Heart right ventricle (tissue), 16 donors: Measurements from ENCODE around the gene CDH13. TPM values are rescaled to one million over a fixed set of nuclear protein-coding genes. Genes with fewer than 3 reads are reported as not detected.

Experiments
- ATAC-seq, 8 donors: fragments of 200-7000 bp; cut with Tn5 transposase; one replicate each; pipeline ENCODE4 v1.9.1; 2020; ENCODE audit warnings: mild to moderate bottlenecking in 8 of 8, moderate library complexity in 8 of 8, moderate number of reproducible peaks in 1 of 8
- DNase-seq, 2 donors: peaks; one replicate each; pipeline ENCODE4 v3.0.0-alpha.2; 2020
- H3K27ac ChIP-seq, 10 donors: fragments of 200-600 bp; sonication (generic) in 2 of 10; one replicate each; pipeline versions ENCODE4 v1.5.0 to v1.8.0; 2020 to 2022; ENCODE audit warnings: mild to moderate bottlenecking in 3 of 10
- H3K27me3 ChIP-seq, 7 donors: fragments of 200-600 bp; one replicate each; pipeline ENCODE4 v1.8.0; 2021 to 2022; ENCODE audit warnings: mild to moderate bottlenecking in 2 of 7
- H3K36me3 ChIP-seq, 9 donors: fragments of 200-600 bp; sonication (generic) in 1 of 9; one replicate each; pipeline versions ENCODE4 v1.5.0 to v1.8.0; 2020 to 2022; ENCODE audit warnings: mild to moderate bottlenecking in 2 of 9
- H3K4me1 ChIP-seq, 9 donors: fragments of 200-600 bp; sonication (generic) in 1 of 9; one replicate each; pipeline versions ENCODE4 v1.5.0 to v1.8.0; 2020 to 2022; ENCODE audit warnings: mild to moderate bottlenecking in 4 of 9
- H3K4me3 ChIP-seq, 10 donors: fragments of 200-600 bp; sonication (generic) in 2 of 10; one replicate each; pipeline versions ENCODE4 v1.5.0 to v1.8.0; 2020 to 2022; ENCODE audit warnings: mild to moderate bottlenecking in 7 of 10, moderate library complexity in 2 of 10
- H3K9me3 ChIP-seq, 11 donors: fragments of 200-600 bp in 10 of 11; sonication (generic) in 2 of 11; one replicate each; pipeline versions ENCODE4 v1.5.0 to v1.8.0; 2013 to 2022; ENCODE audit warnings: mild to moderate bottlenecking in 2 of 11, control low read depth in 1 of 11, moderate library complexity in 1 of 11
- CTCF ChIP-seq, 9 donors: fragments of 200-600 bp; sonication (generic) in 2 of 9; IDR thresholded peaks; one replicate each; pipeline versions ENCODE4 v1.5.0 to v1.8.0; 2021 to 2022; ENCODE audit warnings: antibody characterized with exemption in 9 of 9, mild to moderate bottlenecking in 5 of 9, moderate library complexity in 1 of 9
- WGBS, 2 donors: extraction: QIAGEN DNeasy Blood & Tissue Kit; methylation state at CpG; one replicate each; pipeline ENCODE4 v1.1.7; 2013; ENCODE audit warnings: inconsistent platforms in 1 of 2; 5-methylcytosine and 5-hydroxymethylcytosine counted together
- intact Hi-C, 10 donors: fragments of 100-400 bp; cut with DNase I; formaldehyde crosslinking; loops; one replicate each; pipeline versions ENCODE4 v1.11.1 to v1.14.2; 2022
- polyA plus RNA-seq, 2 donors: library from polyadenylated mRNA; stranded (reverse); fragments of 200-250 nt; gene quantifications; one replicate each; pipeline ENCODE4 v1.2.3, GENCODE V29; 2013
- total RNA-seq, 10 donors: library from RNA; stranded (reverse); fragmentation: NEBNext Ultra II Directional in 3 of 10; extraction: Animal tissue kit (Norgen Biotek cat#: 25700) in 3 of 10; gene quantifications; one replicate each; pipeline versions ENCODE4 v1.2.1 to v1.2.4, GENCODE V29; 2021 to 2023
- donor health status: Arrhythmogenic right ventricular cardiomyopathy.
- donor health status: ischemic (EF 13 %, LVEDD 7.1; RV severe dilation, severe dysfunction).
- donor health status: healthy with polysubstance abuse.
- donor health status: DM: no; HTN: yes; CAD: no.
- donor health status: DM: no; HTN: no; CAD: no.
- donor health status: ischemic (EF 25% LVEDD 6.9; RV normal size, moderate dysfunction).
- donor health status: ischemic (EF 25% LVEDD 5.7; RV mildly dilated, moderate dysfunction).
- donor health status: healthy.
- donor health status: DM: yes; HTN: yes; CAD: no.
- donor health status: Ischemic cardiomyopathy.
- donor health status: ischemic (EF 35%, LVEDD 5.7; RV mildly dilated, moderate dysfunction).
- donor health status: nonischemic (EF 11% LVEDD 7.7; RV severe dilation, severe dysfunction).
- donor health status: DM: yes; HTN: yes; CAD: no.
- donor health status: PGD.
- donor health status: ischemic (EF 29% LVEDD 5.4; RV normal size, mild dysfunction).
- donor health status: nonischemic (EF 23%, LVEDD 6.1; RV moderate dilation, normal function).

Gene CDH13
- total and polyA plus RNA-seq, 12 donors = 15.5 to 221 (median 168) TPM

DNA sequence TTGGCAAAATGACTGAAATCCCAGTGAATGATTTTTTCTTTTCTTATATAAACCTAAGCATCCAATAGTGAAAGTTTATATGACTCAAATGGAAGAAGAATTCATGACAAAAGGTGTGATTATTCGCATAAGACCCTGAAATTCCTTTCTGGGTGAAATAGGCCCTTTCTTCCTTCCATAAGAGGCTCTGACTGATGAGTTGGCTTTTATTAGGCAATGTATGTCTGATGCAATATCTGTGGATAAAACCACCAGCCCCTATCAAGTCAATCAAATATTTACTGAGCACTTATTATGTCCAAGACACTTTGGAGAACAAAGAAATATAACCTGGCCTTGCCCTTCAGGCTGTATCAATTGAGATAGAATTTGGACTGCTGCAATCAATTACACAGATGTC lies 316.6 kb downstream of the CDH13 start:
- Histone ChIP-seq H3K27me3 (no peaks in the 10 kb centered on the region), H3K4me1 (peaks cover 0 to 20% (median 15%) of the 10 kb centered on the region in 9 donors), H3K36me3 (no peaks in the 10 kb centered on the region), H3K4me3 (no peak overlapping the region), H3K9me3 (no peaks in the 10 kb centered on the region), H3K27ac (no peak overlapping the region)
- ATAC-seq (no peak), DNase-seq (no peak)
- intact Hi-C loops = no loop called here
- WGBS, 2 donors = 90 to 97% methylated on average over 1 of the region's 1 CpG
- no peak for TF ChIP-seq CTCF (IDR thresholded peaks at IDR 0.05)

GRCh38 chr16:82945420-82946101 lies 318.8 kb downstream of the CDH13 start:
- H3K4me1 ChIP-seq = peaks cover 0 to 23% (median 16%) of the 10 kb centered on the region in 9 donors
- intact Hi-C loops = no loop called here
- H3K27me3 ChIP-seq = no peaks in the 10 kb centered on the region
- DNase-seq = no peak
- peak overlapping the region in 1 of 10 donors; percentile 17 for H3K27ac ChIP-seq
- peak in 2 of 8 donors; percentile 48 to 58 for ATAC-seq
- no peaks in the 10 kb centered on the region for H3K36me3 ChIP-seq
- TF ChIP-seq CTCF (IDR thresholded peaks at IDR 0.05) = no peak
- WGBS, 2 donors = 79 to 83% methylated on average over 12 of the region's 12 CpGs
- H3K4me3 ChIP-seq = no peak overlapping the region
- no peaks in the 10 kb centered on the region for H3K9me3 ChIP-seq

GRCh38 chr16:82947698-82948097 lies 320.9 kb downstream of the CDH13 start:
- no peak for DNase-seq
- intact Hi-C loops = no loop called here
- no peaks in the 10 kb centered on the region for H3K27me3 ChIP-seq
- no peak overlapping the region for H3K27ac ChIP-seq
- no peak overlapping the region for H3K4me3 ChIP-seq
- H3K4me1 ChIP-seq = peaks cover 0 to 23% (median 16%) of the 10 kb centered on the region in 9 donors
- H3K9me3 ChIP-seq = no peaks in the 10 kb centered on the region
- no peak for TF ChIP-seq CTCF (IDR thresholded peaks at IDR 0.05)
- H3K36me3 ChIP-seq = no peaks in the 10 kb centered on the region
- no peak for ATAC-seq

DNA sequence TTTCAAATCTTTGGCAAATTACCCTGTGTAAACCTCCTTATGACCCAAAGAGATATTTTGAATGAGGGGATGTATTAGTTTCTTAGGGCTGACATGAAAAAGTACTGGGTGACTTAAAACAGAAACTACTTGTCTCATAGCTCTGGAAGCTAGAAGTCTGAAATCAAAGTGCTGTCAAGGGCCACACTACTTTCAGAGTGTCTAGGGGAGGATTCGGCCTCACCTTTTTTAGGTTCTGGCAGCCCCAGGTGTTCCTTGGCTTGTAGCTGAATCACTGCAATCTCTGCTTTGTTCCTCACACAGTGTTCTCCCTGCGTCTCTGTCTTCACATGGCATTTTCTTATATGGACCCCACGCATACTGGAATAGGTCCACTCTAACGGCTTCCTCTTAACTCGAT lies 322.2 kb downstream of the CDH13 start:
- WGBS, 2 donors = 87 to 90% methylated on average over 5 of the region's 5 CpGs

More for the DNA sequence above, 322.2 kb downstream of the CDH13 start:
- intact Hi-C loops = no loop called here
- Histone ChIP-seq H3K9me3 (no peaks in the 10 kb centered on the region), H3K4me1 (peaks cover 0 to 19% (median 13%) of the 10 kb centered on the region in 9 donors), H3K27ac (no peak overlapping the region), H3K36me3 (no peaks in the 10 kb centered on the region), H3K27me3 (no peaks in the 10 kb centered on the region), H3K4me3 (no peak overlapping the region)
- ATAC-seq (no peak), DNase-seq (no peak)
- TF ChIP-seq CTCF (IDR thresholded peaks at IDR 0.05) = no peak
